CD4-positive, alpha-beta T cell (primary cell): ENCODE measurements around the gene LIN37. TPM values are rescaled to one million over a fixed set of nuclear protein-coding genes. Genes with fewer than 3 reads are reported as not detected.

Experiments used
- ATAC-seq: fragments of 200-7000 bp; cut with Tn5 transposase; one replicate; pipeline ENCODE4 v1.10.0; 2022; ENCODE audit warnings: mild to moderate bottlenecking; ENCODE audit not compliant: poor library complexity
- CTCF ChIA-PET: fragments of 350-600 bp; sonication (Branson Sonifier 250); formaldehyde crosslinking; loops from one replicate; lab custom pipeline; 2021; ENCODE audit warnings: antibody characterized with exemption, inconsistent platforms; lab: Charles Lee
- POLR2A ChIA-PET: fragments of 350-600 bp; sonication (Branson Sonifier 250); formaldehyde crosslinking; loops from one replicate; lab custom pipeline; 2021; ENCODE audit warnings: antibody characterized with exemption, inconsistent platforms; lab: Charles Lee
- DNase-seq, 14 experiments: peaks; one replicate each; pipeline ENCODE4 v3.0.0-alpha.2; 2013 to 2020; ENCODE audit warnings: mixed read lengths in 2 of 14
- H3K27ac ChIP-seq, 2 donors: one replicate each; pipeline versions ENCODE4 v1.5.1 to v1.7.0; 2013; ENCODE audit warnings: low read length in 2 of 2, low read depth in 1 of 2, mild to moderate bottlenecking in 1 of 2
- H3K27me3 ChIP-seq, 2 experiments: 1 replicate in 1 of 2; 2 replicates in 1 of 2; pipeline versions ENCODE4 v1.6.1 to v1.7.0; 2013; ENCODE audit warnings: low read length in 2 of 2, control low read depth in 1 of 2, mild to moderate bottlenecking in 1 of 2, moderate library complexity in 1 of 2; ENCODE audit not compliant: insufficient read depth in 2 of 2, control insufficient read depth in 1 of 2
- H3K36me3 ChIP-seq: one replicate; pipeline ENCODE4 v1.6.1; 2013; ENCODE audit warnings: low read length, control low read depth; ENCODE audit not compliant: insufficient read depth
- H3K4me1 ChIP-seq: one replicate; pipeline ENCODE4 v1.6.1; 2013; ENCODE audit warnings: low read length, control low read depth; ENCODE audit not compliant: insufficient read depth
- H3K4me3 ChIP-seq: one replicate; pipeline ENCODE4 v1.5.1; 2013; ENCODE audit warnings: mild to moderate bottlenecking, low read length, moderate library complexity
- H3K9me3 ChIP-seq, 2 experiments: 1 replicate in 1 of 2; 2 replicates in 1 of 2; pipeline versions ENCODE4 v1.6.1 to v1.7.0; 2013; ENCODE audit warnings: low read length in 2 of 2, mild to moderate bottlenecking in 2 of 2, control low read depth in 1 of 2, moderate library complexity in 1 of 2; ENCODE audit not compliant: control insufficient read depth in 1 of 2, insufficient read depth in 1 of 2
- H3K27ac Mint-ChIP-seq: one replicate; pipeline ENCODE4 v1.8.0; 2020; ENCODE audit warnings: mixed read lengths
- H3K27me3 Mint-ChIP-seq: one replicate; pipeline ENCODE4 v1.8.0; 2021; ENCODE audit warnings: mixed read lengths
- H3K36me3 Mint-ChIP-seq: one replicate; pipeline ENCODE4 v1.8.0; 2021; ENCODE audit warnings: low read depth, mixed read lengths
- H3K4me1 Mint-ChIP-seq: one replicate; pipeline ENCODE4 v1.8.0; 2021; ENCODE audit warnings: low read depth, mixed read lengths
- H3K4me3 Mint-ChIP-seq: one replicate; pipeline ENCODE4 v1.8.0; 2020; ENCODE audit warnings: mild to moderate bottlenecking, mixed read lengths
- H3K9me3 Mint-ChIP-seq: one replicate; pipeline ENCODE4 v1.8.0; 2020; ENCODE audit warnings: mixed read lengths
- CTCF ChIP-seq: fragments of 200-600 bp; IDR thresholded peaks from one replicate; pipeline ENCODE4 v1.8.0; 2022; ENCODE audit warnings: antibody characterized with exemption, mild to moderate bottlenecking
- intact Hi-C, 2 experiments: fragments of 100-400 bp; cut with DNase I in 1 of 2; cut with micrococcal nuclease in 1 of 2; formaldehyde crosslinking; loops; one replicate each; pipeline versions ENCODE4 v1.15.1 to v1.9.0; 2023 to 2025; cut with DNase I, micrococcal nuclease
- total RNA-seq, 174 experiments: library from RNA in 2 of 174; stranded (reverse) in 2 of 174; gene quantifications; one replicate each; pipeline ENCODE4 v1.2.3 and lab custom pipeline; 2021 to 2026

Gene LIN37
- total RNA-seq, 2 experiments from 2014 or later = 4.8 to 6.0 TPM

GRCh38 chr19:35725216-35725861 lies 23.0 kb upstream of the LIN37 start:
- H3K27me3 Mint-ChIP-seq = no peaks in the 10 kb centered on the region
- H3K4me3 Mint-ChIP-seq = no peak overlapping the region
- intact Hi-C loops = no loop called here
- POLR2A ChIA-PET = no interaction called here
- Histone ChIP-seq H3K4me1 (no peaks in the 10 kb centered on the region), H3K9me3 (no peaks in the 10 kb centered on the region), H3K36me3 (peaks cover 96% of the 10 kb centered on the region), H3K27ac (no peak overlapping the region), H3K27me3 (no peaks in the 10 kb centered on the region), H3K4me3 (no peak overlapping the region)
- DNase-seq (no peak), ATAC-seq (no peak)
- H3K36me3 Mint-ChIP-seq = peaks cover 95% of the 10 kb centered on the region
- peaks cover 6% of the 10 kb centered on the region for H3K4me1 Mint-ChIP-seq
- H3K27ac Mint-ChIP-seq = no peak overlapping the region
- TF ChIP-seq CTCF = no peak
- CTCF ChIA-PET = no interaction called here
- no peaks in the 10 kb centered on the region for H3K9me3 Mint-ChIP-seq

GRCh38 chr19:35727053-35727955 lies 21.1 kb upstream of the LIN37 start:
- H3K36me3 ChIP-seq = peaks cover 100% of the 10 kb centered on the region
- H3K4me3 Mint-ChIP-seq = no peak overlapping the region
- no peaks in the 10 kb centered on the region for H3K27me3 Mint-ChIP-seq
- no peak overlapping the region for H3K27ac Mint-ChIP-seq
- peaks cover 92% of the 10 kb centered on the region for H3K36me3 Mint-ChIP-seq
- POLR2A ChIA-PET = interaction anchor here (0.6 to 1.2 kb wide), 2 partner anchors 9 to 13 kb away, joined by 3 to 5 read pairs; no protein-coding TSS in a partner anchor
- H3K9me3 ChIP-seq = no peaks in the 10 kb centered on the region
- CTCF ChIA-PET = no interaction called here
- no peak for DNase-seq
- H3K27ac ChIP-seq = no peak overlapping the region
- no peaks in the 10 kb centered on the region for H3K4me1 ChIP-seq
- no peak for TF ChIP-seq CTCF
- H3K4me1 Mint-ChIP-seq = no peaks in the 10 kb centered on the region
- no peak overlapping the region for H3K4me3 ChIP-seq
- no peaks in the 10 kb centered on the region for H3K9me3 Mint-ChIP-seq
- no peaks in the 10 kb centered on the region for H3K27me3 ChIP-seq
- intact Hi-C loops = no loop called here
- no peak for ATAC-seq

- no peak overlapping the region for H3K4me3 Mint-ChIP-seq
- H3K27ac Mint-ChIP-seq = no peak overlapping the region
- H3K4me1 Mint-ChIP-seq = no peaks in the 10 kb centered on the region
- H3K36me3 ChIP-seq = peaks cover 99% of the 10 kb centered on the region
- peaks cover 84% of the 10 kb centered on the region for H3K36me3 Mint-ChIP-seq
- H3K9me3 ChIP-seq = no peaks in the 10 kb centered on the region
- no peak for TF ChIP-seq CTCF
- ChIA-PET POLR2A (interaction anchor here (0.6 to 1.3 kb wide), 3 partner anchors 10 to 12 kb away, joined by 3 to 5 read pairs (median 4); no protein-coding TSS in a partner anchor), CTCF (no interaction called here)
- no peaks in the 10 kb centered on the region for H3K4me1 ChIP-seq
- no peaks in the 10 kb centered on the region for H3K9me3 Mint-ChIP-seq
- intact Hi-C loops = no loop called here
- DNase-seq (no peak), ATAC-seq (no peak)
- H3K27me3 ChIP-seq = no peaks in the 10 kb centered on the region
- no peak overlapping the region for H3K27ac ChIP-seq
- no peaks in the 10 kb centered on the region for H3K27me3 Mint-ChIP-seq
- no peak overlapping the region for H3K4me3 ChIP-seq
Measured at GRCh38 chr19:35727956-35728706, 20.2 kb upstream of the LIN37 start.
